Small intestine (tissue), 7 donors: Measurements from ENCODE around the gene TASP1. TPM values are rescaled to one million over a fixed set of nuclear protein-coding genes. Genes with fewer than 3 reads are reported as not detected.

ENCODE experiments used
- DNase-seq, 2 donors: peaks; one replicate each; pipeline versions ENCODE4 v3.0.0 to v3.0.0-alpha.2; 2013
- FAIRE-seq: peaks from 2 replicates; lab custom pipeline; 2012; peaks lifted over from hg19 to GRCh38; lab: Jason Lieb, UNC
- H3K27ac ChIP-seq, 3 donors: one replicate each; pipeline ENCODE4 v1.5.1; 2013; ENCODE audit warnings: low read length in 2 of 3, mild to moderate bottlenecking in 2 of 3, control low read depth in 1 of 3, inconsistent platforms in 1 of 3, low read depth in 1 of 3, moderate library complexity in 1 of 3
- H3K27me3 ChIP-seq, 3 donors: one replicate each; pipeline ENCODE4 v1.6.1; 2013; ENCODE audit warnings: low read length in 3 of 3, inconsistent platforms in 1 of 3; ENCODE audit not compliant: control insufficient read depth in 3 of 3, insufficient read depth in 3 of 3
- H3K36me3 ChIP-seq, 3 donors: one replicate each; pipeline ENCODE4 v1.6.1; 2013; ENCODE audit warnings: low read length in 3 of 3, inconsistent platforms in 1 of 3, low read depth in 1 of 3, mild to moderate bottlenecking in 1 of 3, moderate library complexity in 1 of 3; ENCODE audit not compliant: control insufficient read depth in 3 of 3, insufficient read depth in 2 of 3
- H3K4me1 ChIP-seq, 3 donors: one replicate each; pipeline ENCODE4 v1.6.1; 2013; ENCODE audit warnings: low read length in 2 of 3, inconsistent platforms in 1 of 3, low read depth in 1 of 3, mild to moderate bottlenecking in 1 of 3, moderate library complexity in 1 of 3; ENCODE audit not compliant: control insufficient read depth in 3 of 3, insufficient read depth in 2 of 3
- H3K4me3 ChIP-seq, 3 donors: one replicate each; pipeline ENCODE4 v1.5.1; 2013; ENCODE audit warnings: low read length in 3 of 3, control low read depth in 1 of 3, inconsistent platforms in 1 of 3, low read depth in 1 of 3, mild to moderate bottlenecking in 1 of 3, moderate library complexity in 1 of 3
- H3K9me3 ChIP-seq, 2 donors: one replicate each; pipeline ENCODE4 v1.6.1; 2013; ENCODE audit warnings: low read depth in 1 of 2, low read length in 1 of 2; ENCODE audit not compliant: control insufficient read depth in 2 of 2, insufficient read depth in 1 of 2
- WGBS, 3 donors: extraction: QIAGEN DNeasy Blood & Tissue Kit; methylation state at CpG; one replicate each; pipeline ENCODE4 v1.1.7; 2013; 5-methylcytosine and 5-hydroxymethylcytosine counted together
- polyA plus RNA-seq, 4 donors: library from polyadenylated mRNA; stranded (reverse) in 3 of 4; unstranded in 1 of 4; fragments of 200-250 nt in 3 of 4; fragments of 120-200 nt in 1 of 4; gene quantifications; one replicate each; pipeline versions ENCODE4 v1.2.1 to v1.2.3, GENCODE V29; 2013
- donor health status: healthy with polysubstance abuse.
- donor health status: control.
- donor health status: control.
- donor health status: Bipolar disorder and iron deficiency.
- donor health status: healthy.

Gene TASP1
- polyA plus RNA-seq, 4 donors, result 3.0 to 13.3 (median 5.6) TPM

GRCh38 chr20:13546497-13547131 is 92.1 kb downstream of the TASP1 start:
- no peaks in the 10 kb centered on the region for H3K4me1 ChIP-seq
- no peak overlapping the region for H3K4me3 ChIP-seq
- peaks cover 0 to 2% (median 0%) of the 10 kb centered on the region in 3 donors for H3K36me3 ChIP-seq
- DNase-seq, result peak; percentile 70 to 80
- peak; percentile 61 for FAIRE-seq
- no peaks in the 10 kb centered on the region for H3K27me3 ChIP-seq
- 10 to 17% (median 15%) methylated on average over 2 of the region's 2 CpGs for WGBS, 3 donors
- no peaks in the 10 kb centered on the region for H3K9me3 ChIP-seq
- no peak overlapping the region for H3K27ac ChIP-seq

GRCh38 chr20:13545790-13546189 is 92.9 kb downstream of the TASP1 start:
- H3K9me3 ChIP-seq, result no peaks in the 10 kb centered on the region
- FAIRE-seq, result no peak
- no peak overlapping the region for H3K4me3 ChIP-seq
- H3K27me3 ChIP-seq, result no peaks in the 10 kb centered on the region
- DNase-seq, result no peak
- 61 to 79% (median 75%) methylated on average over 2 of the region's 2 CpGs for WGBS, 3 donors
- H3K4me1 ChIP-seq, result no peaks in the 10 kb centered on the region
- H3K27ac ChIP-seq, result no peak overlapping the region
- H3K36me3 ChIP-seq, result peaks cover 0 to 2% (median 0%) of the 10 kb centered on the region in 3 donors

GRCh38 chr20:13543783-13544182 is 94.9 kb downstream of the TASP1 start:
- Histone ChIP-seq H3K4me1 (no peaks in the 10 kb centered on the region), H3K9me3 (no peaks in the 10 kb centered on the region), H3K36me3 (peaks cover 0 to 2% (median 0%) of the 10 kb centered on the region in 3 donors), H3K4me3 (no peak overlapping the region), H3K27ac (no peak overlapping the region), H3K27me3 (no peaks in the 10 kb centered on the region)
- DNase-seq (no peak), FAIRE-seq (no peak)
- 93 to 97% (median 97%) methylated on average over 4 of the region's 4 CpGs for WGBS, 3 donors

GRCh38 chr20:13535627-13536026 is 103.1 kb downstream of the TASP1 start:
- FAIRE-seq, result no peak
- H3K9me3 ChIP-seq, result no peaks in the 10 kb centered on the region
- H3K27ac ChIP-seq, result no peak overlapping the region
- WGBS, 3 donors, result 98 to 99% (median 99%) methylated on average over 4 of the region's 4 CpGs
- H3K4me3 ChIP-seq, result no peak overlapping the region
- no peak for DNase-seq
- peaks cover 0 to 2% (median 1%) of the 10 kb centered on the region in 3 donors for H3K36me3 ChIP-seq
- no peaks in the 10 kb centered on the region for H3K27me3 ChIP-seq
- H3K4me1 ChIP-seq, result no peaks in the 10 kb centered on the region

- Histone ChIP-seq H3K27me3 (no peaks in the 10 kb centered on the region), H3K27ac (no peak overlapping the region), H3K36me3 (peaks cover 0 to 2% (median 1%) of the 10 kb centered on the region in 3 donors), H3K4me3 (no peak overlapping the region), H3K4me1 (no peaks in the 10 kb centered on the region), H3K9me3 (no peaks in the 10 kb centered on the region)
- WGBS, 3 donors, result 90 to 98% (median 93%) methylated on average over 5 of the region's 5 CpGs
- DNase-seq, result no peak
- no peak for FAIRE-seq
These were observed 104.8 kb downstream of the TASP1 start for GRCh38 chr20:13533946-13534345.

GRCh38 chr20:13530146-13530545 is 108.6 kb downstream of the TASP1 start:
- WGBS, 3 donors, result 92 to 99% (median 97%) methylated on average over 3 of the region's 3 CpGs
- no peak for DNase-seq

GRCh38 chr20:13526551-13526950 is 112.2 kb downstream of the TASP1 start:
- Histone ChIP-seq H3K4me1 (no peaks in the 10 kb centered on the region), H3K27me3 (no peaks in the 10 kb centered on the region), H3K36me3 (peaks cover 2 to 10% (median 9%) of the 10 kb centered on the region in 3 donors), H3K9me3 (peaks cover 0 to 3% of the 10 kb centered on the region in 2 donors), H3K4me3 (no peak overlapping the region), H3K27ac (no peak overlapping the region)
- FAIRE-seq, result no peak
- DNase-seq, result no peak
- 94 to 100% (median 96%) methylated on average over 1 of the region's 1 CpG for WGBS, 3 donors

More at GRCh38 chr20:13530146-13530545, 108.6 kb downstream of the TASP1 start:
- no peaks in the 10 kb centered on the region for H3K9me3 ChIP-seq
- H3K27ac ChIP-seq, result no peak overlapping the region
- peaks cover 0 to 4% (median 3%) of the 10 kb centered on the region in 3 donors for H3K36me3 ChIP-seq
- no peaks in the 10 kb centered on the region for H3K27me3 ChIP-seq
- no peak for FAIRE-seq
- H3K4me1 ChIP-seq, result no peaks in the 10 kb centered on the region
- no peak overlapping the region for H3K4me3 ChIP-seq

GRCh38 chr20:13525225-13525940 is 113.3 kb downstream of the TASP1 start:
- no peaks in the 10 kb centered on the region for H3K4me1 ChIP-seq
- DNase-seq, result no peak
- H3K4me3 ChIP-seq, result no peak overlapping the region
- no peaks in the 10 kb centered on the region for H3K27me3 ChIP-seq
- 90 to 94% (median 93%) methylated on average over 4 of the region's 4 CpGs for WGBS, 3 donors
- no peak for FAIRE-seq
- no peak overlapping the region for H3K27ac ChIP-seq
- H3K36me3 ChIP-seq, result peaks cover 2 to 10% (median 9%) of the 10 kb centered on the region in 3 donors
- peaks cover 0 to 3% of the 10 kb centered on the region in 2 donors for H3K9me3 ChIP-seq
